Heart left ventricle (tissue), 16 donors: ENCODE results near the gene PARVG. TPM values are rescaled to one million over a fixed set of nuclear protein-coding genes. Genes with fewer than 3 reads are reported as not detected.

Source experiments
- ATAC-seq, 4 donors: fragments of 200-7000 bp; cut with Tn5 transposase; one replicate each; pipeline ENCODE4 v1.9.1; 2020 to 2022; ENCODE audit warnings: moderate library complexity in 4 of 4, mild to moderate bottlenecking in 3 of 4, moderate number of reproducible peaks in 1 of 4
- DNase-seq, 5 donors: peaks; one replicate each; pipeline ENCODE4 v3.0.0-alpha.2; 2020
- H3K27ac ChIP-seq, 12 donors: fragments of 200-600 bp; sonication (generic) in 4 of 12; one replicate each; pipeline versions ENCODE4 v1.5.0 to v1.8.0; 2016 to 2022; ENCODE audit warnings: mild to moderate bottlenecking in 2 of 12
- H3K27me3 ChIP-seq, 9 donors: fragments of 200-600 bp; sonication (generic) in 2 of 9; one replicate each; pipeline versions ENCODE4 v1.5.1 to v1.8.0; 2016 to 2022; ENCODE audit warnings: mild to moderate bottlenecking in 3 of 9
- H3K36me3 ChIP-seq, 9 donors: fragments of 200-600 bp; sonication (generic) in 2 of 9; one replicate each; pipeline versions ENCODE4 v1.5.0 to v1.8.0; 2018 to 2022; ENCODE audit warnings: mild to moderate bottlenecking in 2 of 9
- H3K4me1 ChIP-seq, 12 donors: fragments of 200-600 bp; sonication (generic) in 4 of 12; one replicate each; pipeline versions ENCODE4 v1.5.0 to v1.8.0; 2016 to 2022; ENCODE audit warnings: mild to moderate bottlenecking in 3 of 12
- H3K4me3 ChIP-seq, 12 donors: fragments of 200-600 bp; sonication (generic) in 4 of 12; one replicate each; pipeline versions ENCODE4 v1.5.0 to v1.8.0; 2017 to 2022; ENCODE audit warnings: mild to moderate bottlenecking in 9 of 12, moderate library complexity in 4 of 12
- H3K9me3 ChIP-seq, 12 donors: fragments of 200-600 bp; sonication (generic) in 4 of 12; one replicate each; pipeline versions ENCODE4 v1.5.0 to v1.8.0; 2016 to 2022; ENCODE audit warnings: mild to moderate bottlenecking in 1 of 12
- CTCF ChIP-seq, 12 donors: fragments of 200-600 bp; sonication (generic) in 4 of 12; IDR thresholded peaks; one replicate each; pipeline versions ENCODE4 v1.5.0 to v1.8.0; 2018 to 2022; ENCODE audit warnings: antibody characterized with exemption in 12 of 12, mild to moderate bottlenecking in 5 of 12
- POLR2A ChIP-seq, 2 donors: fragments of 450-650 bp; IDR thresholded peaks; one replicate each; pipeline ENCODE4 v1.6.1; 2017; ENCODE audit warnings: antibody characterized with exemption in 2 of 2, mild to moderate bottlenecking in 2 of 2, moderate library complexity in 2 of 2
- WGBS, 4 donors: extraction: QIAGEN DNeasy Blood & Tissue Kit in 2 of 4; methylation state at CpG; one replicate each; pipeline versions ENCODE4 v1.1.5 to v1.1.7; 2013 to 2018; 5-methylcytosine and 5-hydroxymethylcytosine counted together
- intact Hi-C, 10 donors: fragments of 100-400 bp; cut with DNase I; formaldehyde crosslinking; loops; one replicate each; pipeline versions ENCODE4 v1.11.1 to v1.14.2; 2022
- polyA plus RNA-seq, 2 donors: library from polyadenylated mRNA; stranded (reverse); fragments of 200-250 nt; gene quantifications; one replicate each; pipeline ENCODE4 v1.2.3, GENCODE V29; 2013
- total RNA-seq, 9 donors: library from RNA; depleted of rRNA in 2 of 9; stranded (reverse); fragments of >200 nt in 2 of 9; fragmentation: NEBNext Ultra II Directional in 3 of 9; extraction: Animal tissue kit (Norgen Biotek cat#: 25700) in 3 of 9; gene quantifications; one replicate each; pipeline versions ENCODE4 v1.1.0 to v1.2.4, GENCODE V29; 2016 to 2023
- donor health status: ischemic (EF 13 %, LVEDD 7.1; RV severe dilation, severe dysfunction).
- donor health status: healthy with polysubstance abuse.
- donor health status: DM: no; HTN: yes; CAD: no.
- donor health status: DM: no; HTN: no; CAD: no.
- donor health status: ischemic (EF 25% LVEDD 6.9; RV normal size, moderate dysfunction).
- donor health status: ischemic (EF 25% LVEDD 5.7; RV mildly dilated, moderate dysfunction).
- donor health status: healthy.
- donor health status: DM: yes; HTN: yes; CAD: no.
- donor health status: ischemic (EF 35%, LVEDD 5.7; RV mildly dilated, moderate dysfunction).
- donor health status: nonischemic (EF 11% LVEDD 7.7; RV severe dilation, severe dysfunction).
- donor health status: DM: yes; HTN: yes; CAD: no.
- donor health status: PGD.
- donor health status: ischemic (EF 29% LVEDD 5.4; RV normal size, mild dysfunction).
- donor health status: nonischemic (EF 23%, LVEDD 6.1; RV moderate dilation, normal function).

Gene PARVG
- total and polyA plus RNA-seq, 11 donors = 1.1 to 34.8 (median 2.2) TPM

GRCh38 chr22:44191036-44191454, 10.3 kb downstream of the PARVG start:
- H3K9me3 ChIP-seq = no peaks in the 10 kb centered on the region
- no peak overlapping the region for H3K27ac ChIP-seq
- intact Hi-C loops = no loop called here
- DNase-seq = no peak
- WGBS, 4 donors = 68 to 79% (median 71%) methylated on average over 9 of the region's 9 CpGs
- no peak overlapping the region for H3K4me3 ChIP-seq
- ATAC-seq = no peak
- TF ChIP-seq CTCF (IDR thresholded peaks at IDR 0.05) (no peak), POLR2A (IDR thresholded peaks at IDR 0.05) (no peak)
- peaks cover 0 to 5% (median 0%) of the 10 kb centered on the region in 12 donors for H3K4me1 ChIP-seq
- H3K27me3 ChIP-seq = peaks cover 0 to 6% (median 0%) of the 10 kb centered on the region in 9 donors
- H3K36me3 ChIP-seq = peaks cover 0 to 14% (median 0%) of the 10 kb centered on the region in 9 donors

GRCh38 chr22:44192098-44192815, 11.5 kb downstream of the PARVG start:
- 79 to 91% (median 89%) methylated on average over 7 to 8 of the region's 8 CpGs for WGBS, 4 donors
- H3K27me3 ChIP-seq = peaks cover 0 to 16% (median 0%) of the 10 kb centered on the region in 9 donors
- intact Hi-C loops = no loop called here
- no peaks in the 10 kb centered on the region for H3K9me3 ChIP-seq
- ATAC-seq (peak in 2 of 4 donors; percentile 13 to 58), DNase-seq (no peak)
- H3K36me3 ChIP-seq = peaks cover 0 to 16% (median 0%) of the 10 kb centered on the region in 9 donors
- no peak overlapping the region for H3K27ac ChIP-seq
- peaks cover 0 to 5% (median 0%) of the 10 kb centered on the region in 12 donors for H3K4me1 ChIP-seq
- TF ChIP-seq POLR2A (IDR thresholded peaks at IDR 0.05) (no peak), CTCF (IDR thresholded peaks at IDR 0.05) (no peak)
- H3K4me3 ChIP-seq = no peak overlapping the region

GRCh38 chr22:44192816-44193534, 12.2 kb downstream of the PARVG start:
- H3K4me3 ChIP-seq = no peak overlapping the region
- TF ChIP-seq POLR2A (IDR thresholded peaks at IDR 0.05) (no peak), CTCF (IDR thresholded peaks at IDR 0.05) (no peak)
- intact Hi-C loops = no loop called here
- peaks cover 0 to 16% (median 0%) of the 10 kb centered on the region in 9 donors for H3K36me3 ChIP-seq
- DNase-seq = no peak
- peaks cover 0 to 18% (median 0%) of the 10 kb centered on the region in 9 donors for H3K27me3 ChIP-seq
- no peak overlapping the region for H3K27ac ChIP-seq
- peaks cover 0 to 5% (median 0%) of the 10 kb centered on the region in 12 donors for H3K4me1 ChIP-seq
- whole genome bisulfite sequencing, 4 donors = 69 to 78% (median 71%) methylated on average over 8 to 11 of the region's 11 CpGs
- H3K9me3 ChIP-seq = no peaks in the 10 kb centered on the region
- ATAC-seq = no peak

- H3K4me1 ChIP-seq = peaks cover 0 to 5% (median 0%) of the 10 kb centered on the region in 12 donors
Observed at GRCh38 chr22:44193535-44193891, 12.8 kb downstream of the PARVG start.

More at GRCh38 chr22:44193535-44193891, 12.8 kb downstream of the PARVG start:
- no peak for DNase-seq
- Histone ChIP-seq H3K27me3 (peaks cover 0 to 18% (median 0%) of the 10 kb centered on the region in 9 donors), H3K9me3 (no peaks in the 10 kb centered on the region), H3K27ac (no peak overlapping the region), H3K4me3 (no peak overlapping the region), H3K36me3 (peaks cover 0 to 22% (median 0%) of the 10 kb centered on the region in 9 donors)
- intact Hi-C loops = no loop called here
- TF ChIP-seq CTCF (IDR thresholded peaks at IDR 0.05) (no peak), POLR2A (IDR thresholded peaks at IDR 0.05) (no peak)
- 76 to 84% (median 78%) methylated on average over 4 of the region's 4 CpGs for WGBS, 4 donors
- no peak for ATAC-seq
